ENCODE results near the gene A2M.

The A2M gene

DNA sequence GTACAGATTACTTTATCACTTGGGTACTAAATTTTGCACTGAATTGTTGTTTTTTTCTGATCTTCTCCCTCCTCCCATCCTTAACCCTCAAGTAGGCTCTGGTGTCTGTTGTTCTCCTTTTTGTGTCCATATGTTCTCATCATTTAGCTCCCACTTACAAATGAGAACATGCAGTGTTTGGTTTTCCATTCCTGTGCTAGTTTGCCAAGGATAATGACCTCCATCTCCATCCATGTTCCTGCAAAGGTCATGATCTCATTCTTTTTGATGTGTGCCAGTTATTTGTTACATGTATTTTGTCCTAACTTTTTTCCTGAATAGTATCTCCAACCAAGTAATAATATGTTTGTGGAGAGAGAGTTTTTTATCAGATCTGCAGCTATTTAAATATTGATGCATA lies 44.2 kb downstream of the A2M start:
- DNase-seq = no peak

DNA sequence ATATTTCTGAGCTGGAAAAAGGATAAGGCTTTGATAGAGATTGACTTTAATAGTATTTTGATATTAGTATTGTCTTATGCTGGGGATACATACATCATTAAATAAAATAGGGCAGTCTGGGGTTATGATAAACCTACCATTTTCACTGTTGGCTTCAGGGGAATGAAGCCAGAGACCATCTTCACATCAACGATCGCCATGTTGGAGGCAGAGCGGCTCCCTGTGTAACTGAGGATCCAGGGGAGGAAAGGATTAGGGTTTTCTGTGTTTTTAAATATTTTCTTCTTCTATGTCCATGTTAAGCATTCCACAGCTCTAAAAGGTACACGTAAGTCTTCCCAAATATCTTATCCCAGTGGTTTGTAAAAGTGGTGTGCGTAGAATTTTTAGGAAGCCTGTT lies 45.4 kb downstream of the A2M start:
- DNase-seq = no peak

DNA sequence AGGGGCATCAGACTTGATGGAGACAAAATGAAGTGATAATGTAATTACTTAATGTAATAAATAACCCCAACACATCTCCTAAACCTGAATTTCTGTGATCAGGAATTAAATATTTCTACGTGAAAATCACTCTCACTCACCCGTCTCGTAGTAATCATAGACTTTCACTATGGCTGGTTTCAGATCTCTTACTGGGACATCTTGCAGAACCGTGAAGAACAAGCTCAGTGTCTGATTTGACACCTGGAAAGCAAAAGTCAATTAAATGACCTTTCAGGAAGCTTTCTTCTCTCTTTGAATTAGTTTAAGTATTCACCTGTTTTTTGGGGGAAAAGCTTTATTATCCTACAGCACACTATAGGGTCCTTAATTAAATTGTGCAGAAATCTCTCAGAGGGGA lies 47.1 kb downstream of the A2M start:
- DNase-seq = no peak

DNA sequence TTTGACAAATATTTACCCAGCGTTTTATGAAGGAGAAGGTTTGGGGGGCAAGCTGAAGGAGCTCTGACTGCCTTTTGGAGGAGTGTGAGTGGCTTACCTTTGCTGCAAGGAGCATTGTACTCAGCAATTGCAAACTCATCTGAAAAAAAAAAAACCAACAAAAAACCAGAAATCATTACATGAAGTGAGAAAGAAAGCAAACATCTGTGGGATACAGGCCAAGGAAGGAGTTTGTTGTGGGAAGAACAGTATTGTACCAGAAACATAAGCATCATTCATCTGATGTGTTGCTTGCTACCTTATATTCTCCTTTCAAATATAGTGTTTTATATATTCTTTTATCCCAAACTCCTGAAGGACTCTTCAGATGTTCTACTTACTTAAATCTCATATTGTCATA lies 47.6 kb downstream of the A2M start:
- DNase-seq = no peak

DNA sequence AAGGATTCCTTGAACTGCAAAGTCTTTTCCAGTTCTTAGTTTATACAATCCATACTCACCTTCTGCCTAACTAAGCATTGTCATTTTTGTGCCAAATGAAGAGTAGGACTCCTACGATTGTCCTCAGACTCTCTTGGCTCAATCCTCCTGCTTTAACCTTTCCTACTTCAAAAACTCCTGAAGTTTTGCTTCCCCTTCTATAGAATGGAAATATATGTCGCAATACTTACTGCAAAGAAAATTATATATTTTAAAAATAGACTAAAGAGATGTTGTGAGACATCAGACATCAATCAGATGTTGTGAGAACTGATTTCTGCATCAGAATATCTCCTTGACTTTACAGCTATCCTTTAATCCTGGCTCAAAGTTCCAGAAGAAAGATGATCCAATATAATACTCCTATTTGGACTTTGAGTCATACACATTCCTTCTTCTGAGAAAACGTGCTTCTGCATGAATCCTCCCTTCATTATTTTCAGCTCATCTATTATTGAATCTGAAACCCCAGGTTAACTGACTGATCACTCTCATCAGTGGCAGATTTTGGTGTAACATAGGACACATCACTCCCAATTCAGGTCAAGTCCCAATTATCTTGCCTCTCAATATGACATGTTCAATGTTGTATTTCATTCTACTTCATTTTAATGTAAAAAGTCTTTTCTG lies 48.8 kb downstream of the A2M start:
- DNase-seq = no peak

DNA sequence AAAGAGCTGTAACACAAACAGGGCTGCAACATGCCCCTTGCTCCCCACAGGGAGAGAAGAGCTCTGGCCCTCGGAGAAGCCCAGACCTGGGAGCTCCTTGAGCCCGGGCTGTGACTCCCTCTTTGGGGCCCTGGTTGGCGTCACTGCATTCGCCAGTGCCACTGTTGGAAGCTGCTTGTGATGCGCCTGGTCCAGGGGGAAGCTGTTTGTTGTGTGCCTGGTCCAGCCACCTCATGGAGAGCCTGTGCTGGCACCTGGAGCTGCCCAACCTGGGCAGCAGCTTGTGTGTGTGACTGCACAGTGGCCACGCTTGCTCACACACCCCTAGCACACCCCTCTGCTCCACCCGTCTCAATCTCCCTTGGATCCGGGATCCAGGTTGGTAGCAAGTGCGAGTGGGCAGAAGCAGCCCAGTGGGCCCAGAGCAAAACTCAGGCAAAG lies 49.5 kb downstream of the A2M start:
- DNase-seq = no peak

DNA sequence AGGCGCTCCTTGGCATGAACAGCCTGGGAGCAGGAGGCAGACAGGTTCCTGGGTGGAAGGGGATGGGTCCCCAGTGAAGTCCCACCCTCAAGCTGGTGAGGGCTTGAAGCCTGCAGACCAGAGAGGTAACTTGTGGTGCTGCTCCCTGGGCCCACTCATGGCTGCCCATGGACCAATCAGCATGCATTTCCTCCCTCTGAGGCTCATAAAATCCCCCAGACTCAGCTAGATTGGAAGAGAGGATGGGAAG lies 50.2 kb downstream of the A2M start:
- no peak for DNase-seq

DNA sequence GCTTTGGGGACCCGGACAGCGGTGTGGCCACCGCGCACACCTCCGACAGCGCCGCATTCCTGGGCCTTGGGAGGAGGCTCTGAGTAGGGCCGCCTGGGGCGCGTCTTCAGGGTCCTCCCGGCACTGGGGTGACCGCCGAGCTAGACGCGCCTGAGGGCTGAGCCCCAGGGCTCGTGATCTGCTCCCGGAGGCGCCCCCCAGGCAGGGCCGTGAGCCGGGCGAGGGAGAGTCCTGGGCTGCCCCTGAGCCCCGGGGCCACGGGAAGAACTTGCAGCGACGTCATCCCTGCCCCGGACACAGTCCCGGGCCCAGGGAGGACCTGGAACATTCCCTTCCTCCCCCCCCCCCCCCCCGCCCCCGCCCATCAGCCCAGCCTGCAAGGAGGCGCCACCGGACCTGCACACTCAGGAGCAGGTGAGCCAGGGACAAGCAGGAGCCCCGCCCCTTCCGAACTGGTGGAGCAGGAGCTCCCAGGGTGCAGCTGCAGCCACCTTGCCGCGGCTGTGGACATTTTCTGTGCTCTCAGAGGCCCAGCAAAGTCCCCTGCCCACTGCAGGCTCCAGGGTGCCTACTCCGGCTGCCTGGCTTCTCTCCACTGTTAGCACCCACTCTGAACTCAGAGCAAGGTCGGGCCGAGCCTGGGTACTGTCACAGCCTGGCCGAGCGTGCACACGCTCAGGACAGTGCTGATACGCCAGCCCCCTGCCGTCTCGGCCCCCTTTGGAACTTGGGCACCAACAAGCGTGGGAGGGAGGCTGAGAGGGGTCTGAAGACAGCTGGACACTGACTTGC lies 50.7 kb downstream of the A2M start:
- DNase-seq = peak; percentile 43 to 50

DNA sequence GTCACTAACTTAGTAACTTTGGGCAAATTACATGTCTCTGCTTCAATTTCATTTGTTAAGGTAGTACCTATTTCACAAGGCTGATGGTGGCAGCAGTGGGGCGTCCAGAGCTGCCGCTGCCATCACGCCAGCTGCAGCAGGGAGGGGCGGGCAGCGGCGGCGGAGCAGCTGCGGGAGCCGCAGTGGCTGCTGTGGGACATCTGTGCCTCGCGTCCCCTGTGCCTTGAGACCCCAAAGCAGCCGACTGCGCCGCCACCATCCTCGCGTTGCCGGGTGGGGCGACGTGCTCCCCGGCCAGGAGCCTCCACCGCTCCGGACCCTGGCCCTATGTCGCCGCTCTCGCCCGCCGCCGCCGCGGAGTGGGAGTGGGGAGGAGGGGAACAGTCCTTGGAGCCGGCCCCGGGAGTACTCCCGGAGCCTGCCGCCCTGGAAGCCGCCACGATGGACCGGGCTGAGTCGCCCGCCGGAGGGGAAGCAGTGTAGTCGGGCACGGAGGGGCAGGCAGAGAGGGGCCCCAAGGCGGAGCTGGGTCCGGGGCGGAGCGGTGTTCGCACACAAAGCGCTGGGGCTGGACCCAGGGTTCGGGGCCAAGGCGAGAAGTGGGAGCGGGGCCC lies 51.4 kb downstream of the A2M start:
- DNase-seq = peak; percentile 39 to 73

DNA sequence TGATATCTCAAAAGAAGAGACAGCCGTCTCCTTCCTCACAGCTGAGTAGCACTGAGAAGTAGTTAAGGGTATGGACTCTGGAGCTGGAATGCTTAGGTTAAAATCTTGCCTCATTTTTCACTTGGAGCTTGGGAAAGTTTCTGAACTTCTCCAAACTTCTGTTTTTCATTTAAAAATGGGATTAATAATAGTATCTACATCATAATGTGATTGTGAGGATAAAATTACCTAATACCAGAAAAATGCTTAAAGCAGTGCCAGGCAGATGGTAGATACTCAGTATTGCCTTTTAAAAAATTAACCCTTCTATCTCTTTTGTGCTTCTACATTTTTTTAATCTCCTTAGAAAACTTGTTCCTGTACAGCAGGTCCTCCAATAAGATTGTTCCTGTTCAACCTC lies 63.1 kb downstream of the A2M start:
- DNase-seq = no peak

DNA sequence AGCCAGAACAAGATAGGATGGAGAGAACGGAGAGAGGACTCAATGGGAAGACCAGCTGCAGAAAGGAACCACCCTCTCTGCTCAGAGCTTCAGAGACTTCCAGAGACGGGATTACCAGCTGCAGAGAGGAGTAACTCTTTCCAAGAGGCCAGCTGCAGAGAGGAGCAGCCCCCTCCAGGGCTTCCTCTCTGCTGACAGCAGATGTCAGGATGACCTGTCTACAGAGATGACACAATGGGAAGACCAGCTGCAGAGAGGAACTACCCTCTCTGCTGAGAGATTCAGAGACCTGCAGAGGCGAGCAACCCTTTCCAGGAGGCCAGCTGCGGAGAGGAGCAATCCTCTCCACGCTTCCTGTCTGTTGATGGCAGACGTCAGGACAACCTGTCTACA lies 64.6 kb downstream of the A2M start:
- no peak for DNase-seq

DNA sequence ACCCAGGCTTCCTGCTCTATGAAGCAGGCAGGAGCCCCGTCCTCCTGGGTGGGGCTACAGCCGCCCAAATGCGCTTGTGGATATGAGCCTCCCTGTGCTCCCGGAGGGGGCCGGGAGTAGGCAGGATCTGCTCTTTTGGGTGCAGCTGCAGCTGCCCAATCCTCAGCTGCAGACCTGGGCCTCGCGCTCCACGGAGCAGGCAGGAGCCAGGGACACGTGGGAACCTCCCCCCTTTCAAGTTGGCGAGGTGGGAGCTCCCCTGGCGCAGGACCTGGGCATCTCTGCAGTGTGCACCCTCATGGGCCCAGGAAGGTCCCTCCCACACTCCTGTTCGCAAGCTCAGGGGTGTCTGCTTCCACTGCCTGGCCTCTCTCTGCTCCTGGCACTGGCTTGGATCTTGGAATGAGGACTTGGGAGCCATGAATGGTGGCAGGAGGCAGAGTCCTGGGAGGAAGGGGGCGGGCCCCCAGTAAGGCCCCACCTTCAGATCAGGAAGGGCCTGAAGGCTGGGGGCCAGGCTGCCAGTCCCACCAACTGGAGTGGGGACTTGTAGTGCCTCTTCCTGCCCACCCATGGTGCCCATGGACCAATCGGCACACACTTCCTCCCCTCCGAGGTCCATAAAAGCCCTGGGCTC lies 65.1 kb downstream of the A2M start:
- DNase-seq = no peak

DNA sequence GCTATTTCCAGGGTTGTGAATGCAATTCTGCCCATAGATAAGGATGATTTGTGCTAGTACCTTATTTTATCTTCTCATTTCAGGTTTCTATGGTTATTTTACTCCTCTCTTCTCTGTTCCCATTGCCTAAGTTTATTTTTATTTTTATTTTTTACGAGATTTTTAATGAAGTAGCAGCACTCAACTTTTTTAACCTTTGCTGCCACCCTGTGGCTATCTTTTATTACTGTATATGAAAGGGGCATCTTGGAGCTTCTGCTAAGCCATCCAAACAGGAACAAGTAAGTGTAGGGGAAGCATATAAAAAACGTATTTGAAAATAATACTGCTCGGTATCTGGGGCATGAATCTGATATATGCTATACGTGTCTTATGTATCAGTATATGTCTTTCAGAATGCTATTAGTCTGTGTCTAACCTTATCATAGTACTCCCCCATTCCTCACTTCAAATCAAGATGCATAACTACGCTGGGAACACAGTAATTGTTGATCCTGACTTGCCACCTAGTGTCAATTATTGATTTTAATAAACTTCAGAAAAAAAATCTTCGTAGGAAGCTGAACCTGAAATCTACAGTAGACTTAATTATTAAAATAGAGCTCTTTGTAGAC lies 66.1 kb downstream of the A2M start:
- peak; percentile 8 to 23 for DNase-seq

DNA sequence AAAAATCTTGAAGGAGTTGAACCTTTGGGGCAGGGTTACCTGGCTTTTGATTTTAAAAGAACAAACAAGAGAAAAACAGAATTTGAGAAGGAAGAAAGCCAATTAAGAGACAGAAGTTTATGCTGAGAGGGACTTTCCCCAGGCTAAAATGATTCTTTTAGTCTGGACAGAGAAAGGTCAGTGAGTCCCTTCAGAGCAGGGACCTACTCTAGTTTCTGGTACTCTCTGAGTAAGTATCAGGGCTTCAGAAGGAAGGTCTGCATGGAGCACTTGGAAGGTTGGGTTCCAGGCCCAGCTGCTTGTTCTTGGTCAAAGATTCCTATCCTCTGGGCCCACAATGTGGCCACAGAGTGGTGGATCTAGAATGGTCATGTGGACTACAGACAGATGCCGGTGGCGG lies 66.8 kb downstream of the A2M start:
- no peak for DNase-seq

DNA sequence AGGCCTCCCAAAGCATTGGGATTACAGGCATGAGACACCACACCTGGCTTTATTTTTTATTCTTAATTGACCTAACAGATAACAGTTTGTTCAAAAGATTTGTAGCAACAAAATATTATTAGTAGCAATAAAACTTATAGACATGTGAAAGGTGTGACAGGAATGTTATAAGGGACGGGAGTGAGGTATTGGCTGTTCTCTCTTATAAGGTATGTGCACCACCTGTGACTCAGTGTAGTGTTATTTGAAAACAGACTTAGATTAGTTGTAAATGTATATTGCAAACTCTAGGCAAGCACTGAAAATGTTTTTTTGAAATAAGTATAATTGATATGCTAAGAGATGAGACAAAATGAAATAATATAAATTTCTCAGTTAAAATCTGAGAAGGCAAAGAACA lies 68.6 kb downstream of the A2M start:
- DNase-seq = no peak

DNA sequence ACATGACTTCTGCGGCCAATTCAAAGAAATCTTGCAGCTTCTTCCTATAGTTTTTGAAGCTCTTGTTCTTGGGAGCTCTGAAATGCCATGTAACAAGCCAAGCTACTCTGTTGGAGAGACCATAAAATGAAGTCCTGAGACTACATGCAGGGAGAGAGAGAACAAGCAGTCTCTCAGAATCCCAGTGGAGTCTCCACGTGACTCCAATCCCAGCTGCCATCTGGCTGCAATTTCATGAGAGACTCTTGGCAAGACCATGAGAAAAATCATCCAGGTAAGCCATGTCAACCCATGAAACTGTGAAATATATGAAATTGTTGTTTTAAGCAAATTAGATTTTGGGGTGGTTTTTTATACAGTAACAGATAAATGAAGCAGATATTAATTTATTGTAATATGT lies 72.0 kb downstream of the A2M start:
- DNase-seq = no peak

DNA sequence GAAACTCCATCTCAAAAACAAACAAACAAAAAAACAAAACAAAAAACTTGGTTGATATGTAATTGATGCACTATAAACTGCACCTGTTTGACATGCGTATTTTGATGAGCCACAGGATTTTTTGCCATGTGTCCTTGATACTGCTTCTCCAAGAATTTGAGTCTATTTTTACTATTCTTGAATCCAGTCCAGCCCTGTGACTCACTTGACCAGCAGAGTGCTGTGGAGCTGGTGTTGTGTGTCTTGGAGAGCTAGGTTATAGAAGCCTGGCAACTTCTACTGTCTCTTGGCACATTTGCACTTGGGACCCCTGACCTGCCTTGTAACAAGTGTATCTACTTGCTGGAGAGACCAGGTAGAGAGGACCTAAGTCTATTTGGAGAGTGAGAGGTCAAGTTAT lies 74.4 kb downstream of the A2M start:
- no peak for DNase-seq

DNA sequence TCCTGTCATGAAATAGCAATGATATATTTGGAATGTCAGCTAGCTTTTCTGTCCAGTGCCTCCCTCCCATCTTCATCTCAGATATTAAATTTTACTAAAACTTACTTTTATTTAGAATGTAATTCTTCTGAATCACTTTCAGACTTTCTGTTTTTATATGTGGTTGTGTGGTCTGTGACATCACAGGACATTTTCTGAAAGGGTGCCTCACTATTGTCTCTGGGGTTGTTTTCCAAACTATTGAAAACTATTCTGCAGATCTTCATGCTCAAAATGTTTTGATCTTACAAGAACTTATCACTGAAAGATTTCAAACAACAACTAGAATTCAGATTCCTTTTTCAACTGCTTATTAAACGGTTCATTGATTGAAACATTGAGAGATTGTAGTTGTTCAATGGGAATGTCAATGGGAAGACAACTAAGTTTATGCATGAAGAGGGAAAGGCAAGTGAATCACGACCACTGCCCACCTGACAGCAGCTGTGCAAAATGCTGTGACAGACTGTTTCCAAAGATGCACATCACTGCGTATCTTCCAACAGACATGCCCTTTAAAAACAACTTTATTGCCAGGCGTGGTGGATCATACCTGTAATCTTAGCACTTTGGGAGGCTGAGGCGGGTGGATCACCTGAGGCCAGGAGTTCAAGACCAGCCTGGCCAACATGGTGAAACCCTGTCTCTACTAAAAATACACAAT lies 75.1 kb downstream of the A2M start:
- no peak for DNase-seq

DNA sequence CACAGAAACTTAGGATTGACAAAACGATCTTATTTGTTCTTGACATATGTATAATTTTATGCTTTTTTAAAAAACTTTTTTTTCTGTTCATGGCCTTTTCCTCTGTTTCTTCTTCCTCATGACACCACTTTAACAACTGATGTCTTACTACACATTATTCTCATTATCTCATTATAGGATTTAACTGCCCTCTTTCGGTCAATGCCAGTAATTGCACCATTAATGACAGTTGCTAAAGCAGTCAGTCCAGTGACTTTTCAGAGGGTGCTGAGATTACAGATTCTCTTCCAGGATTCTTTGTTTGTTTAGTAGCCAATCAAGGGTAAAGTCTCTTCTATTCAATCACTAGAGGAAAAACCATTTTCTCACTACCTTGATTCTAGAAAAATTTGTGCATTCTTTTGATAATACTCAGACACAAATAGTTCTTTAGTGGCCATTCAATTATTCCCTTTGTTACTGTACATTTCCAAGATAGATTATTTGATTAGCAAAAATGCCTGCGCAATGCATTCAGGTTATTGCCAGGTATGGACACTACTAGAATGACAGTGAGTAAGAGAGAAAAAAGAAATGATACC lies 76.2 kb downstream of the A2M start:
- DNase-seq = peak; percentile 6 to 60

DNA sequence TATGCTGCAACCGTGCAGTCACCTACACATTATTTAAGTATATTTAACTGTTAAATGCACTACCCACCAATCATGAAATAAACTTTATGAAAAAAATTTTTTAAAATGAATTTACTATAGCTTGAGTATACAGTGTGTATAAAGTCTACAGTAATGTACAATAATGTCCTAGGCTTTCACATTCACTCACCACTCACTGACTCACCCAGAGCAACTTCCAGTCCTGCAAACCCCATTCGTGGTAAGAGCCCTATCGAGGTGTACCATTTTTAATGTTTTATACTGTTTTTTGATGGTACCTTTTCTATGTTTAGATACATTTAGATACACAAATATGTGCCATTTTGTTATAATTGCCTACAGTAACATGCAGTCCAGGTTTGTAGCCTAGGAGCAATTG lies 78.3 kb downstream of the A2M start:
- no peak for DNase-seq

DNA sequence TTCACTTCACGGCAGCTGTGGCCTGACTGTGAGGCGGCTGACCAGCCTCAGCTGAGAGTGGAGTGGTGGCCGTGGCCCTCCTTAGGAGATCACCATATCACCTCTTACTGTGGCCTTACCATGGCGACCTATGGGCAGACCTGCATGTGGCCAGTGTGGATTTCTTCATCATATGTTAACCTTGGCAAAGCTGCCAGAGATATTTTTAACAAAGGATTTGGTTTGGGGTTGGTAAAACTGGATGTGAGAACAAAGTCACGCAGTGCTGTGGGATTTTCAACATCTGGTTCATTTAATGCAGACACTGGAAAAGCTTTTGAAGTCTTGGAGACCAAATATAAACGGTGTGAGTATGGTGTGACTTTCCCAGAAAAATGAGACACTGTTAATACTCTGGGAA lies 79.5 kb downstream of the A2M start:
- DNase-seq = no peak

DNA sequence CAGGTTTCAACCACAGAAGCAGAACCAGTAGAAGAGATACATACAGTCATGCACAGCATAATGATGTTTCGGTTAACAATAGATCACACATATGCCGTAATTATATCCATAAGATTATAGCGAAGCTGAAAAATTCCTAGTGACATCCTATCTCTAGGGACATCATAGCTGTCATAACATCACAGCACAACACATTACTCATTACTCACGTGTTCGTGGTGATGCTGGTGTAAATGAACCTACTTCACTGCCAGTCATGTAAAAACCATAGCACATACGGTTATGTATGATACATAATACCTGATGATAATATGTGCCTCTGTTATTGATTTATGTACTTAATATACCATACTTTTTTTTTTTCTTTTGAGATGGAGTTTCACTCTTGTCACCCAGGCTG lies 81.6 kb downstream of the A2M start:
- DNase-seq = no peak

Measured in NCI-H2081 (cell line).